Mesenchymal stem cell (in vitro differentiated cells and primary cell): ENCODE results near the gene ZNF564. TPM values are rescaled to one million over a fixed set of nuclear protein-coding genes. Genes with fewer than 3 reads are reported as not detected.

Experiments used
- DNase-seq: peaks from one replicate; pipeline ENCODE4 v3.0.0-alpha.2; 2013
- H2AFZ ChIP-seq: one replicate; pipeline ENCODE4 v1.6.1; 2013; ENCODE audit warnings: low read depth, mild to moderate bottlenecking, control low read depth, inconsistent platforms, low read length, moderate library complexity
- H2AK5ac ChIP-seq: 2 replicates; pipeline ENCODE4 v1.6.1; 2013; ENCODE audit warnings: low read length, moderate library complexity, mild to moderate bottlenecking, inconsistent platforms; ENCODE audit not compliant: severe bottlenecking
- H2BK120ac ChIP-seq: one replicate; pipeline ENCODE4 v1.6.1; 2013; ENCODE audit warnings: low read depth, mild to moderate bottlenecking, inconsistent platforms, low read length, moderate library complexity
- H2BK12ac ChIP-seq, 2 experiments: one replicate each; pipeline ENCODE4 v1.6.1; 2013; ENCODE audit warnings: inconsistent platforms in 2 of 2, low read length in 2 of 2, mild to moderate bottlenecking in 2 of 2, moderate library complexity in 2 of 2, control low read depth in 1 of 2
- H2BK15ac ChIP-seq: one replicate; pipeline ENCODE4 v1.6.1; 2013; ENCODE audit warnings: mild to moderate bottlenecking, low read depth, inconsistent platforms; ENCODE audit not compliant: poor library complexity, severe bottlenecking
- H2BK5ac ChIP-seq: 2 replicates; pipeline ENCODE4 v1.6.1; 2013; ENCODE audit warnings: low read depth, mild to moderate bottlenecking, low read length, control low read depth, inconsistent platforms; ENCODE audit not compliant: poor library complexity, severe bottlenecking
- H3K14ac ChIP-seq, 2 experiments: one replicate each; pipeline ENCODE4 v1.6.1; 2013; ENCODE audit warnings: inconsistent platforms in 2 of 2, low read length in 2 of 2, control low read depth in 1 of 2, mild to moderate bottlenecking in 1 of 2, moderate library complexity in 1 of 2
- H3K18ac ChIP-seq, 2 experiments: one replicate each; pipeline ENCODE4 v1.6.1; 2013; ENCODE audit warnings: inconsistent platforms in 2 of 2, low read length in 2 of 2, control low read depth in 1 of 2, low read depth in 1 of 2, mild to moderate bottlenecking in 1 of 2
- H3K23ac ChIP-seq, 2 experiments: one replicate each; pipeline ENCODE4 v1.6.1; 2013; ENCODE audit warnings: inconsistent platforms in 2 of 2, low read length in 2 of 2, mild to moderate bottlenecking in 2 of 2, moderate library complexity in 2 of 2, control low read depth in 1 of 2
- H3K27ac ChIP-seq: 2 replicates; pipeline ENCODE4 v1.5.1; 2013; ENCODE audit warnings: mild to moderate bottlenecking, moderate library complexity, low read length, control low read depth, inconsistent platforms; ENCODE audit not compliant: poor library complexity, severe bottlenecking
- H3K27me3 ChIP-seq, 2 experiments: 2 replicates each; pipeline versions ENCODE4 v1.6.1 to v1.7.0; 2013; ENCODE audit warnings: low read length in 2 of 2, mild to moderate bottlenecking in 2 of 2, moderate library complexity in 2 of 2, control low read depth in 1 of 2, inconsistent platforms in 1 of 2; ENCODE audit not compliant: control insufficient read depth in 1 of 2, insufficient read depth in 1 of 2
- H3K36me3 ChIP-seq, 2 experiments: 2 replicates each; pipeline versions ENCODE4 v1.6.1 to v1.7.0; 2013; ENCODE audit warnings: low read length in 2 of 2, control low read depth in 1 of 2, inconsistent platforms in 1 of 2, low read depth in 1 of 2, mild to moderate bottlenecking in 1 of 2; ENCODE audit not compliant: insufficient read depth in 2 of 2, control insufficient read depth in 1 of 2
- H3K4ac ChIP-seq, 2 experiments: one replicate each; pipeline ENCODE4 v1.6.1; 2013; ENCODE audit warnings: inconsistent platforms in 2 of 2, low read length in 2 of 2, mild to moderate bottlenecking in 2 of 2, moderate library complexity in 2 of 2, control low read depth in 1 of 2, low read depth in 1 of 2
- H3K4me1 ChIP-seq: 2 replicates; pipeline ENCODE4 v1.6.1; 2013; ENCODE audit warnings: low read depth, low read length, control low read depth; ENCODE audit not compliant: control insufficient read depth, insufficient read depth
- H3K4me2 ChIP-seq: 2 replicates; pipeline ENCODE4 v1.6.1; 2013; ENCODE audit warnings: low read length, mild to moderate bottlenecking, inconsistent platforms; ENCODE audit not compliant: poor library complexity, severe bottlenecking
- H3K4me3 ChIP-seq, 2 experiments: 2 replicates each; pipeline versions ENCODE4 v1.5.1 to v1.7.0; 2013; ENCODE audit warnings: low read length in 2 of 2, mild to moderate bottlenecking in 2 of 2, control low read depth in 1 of 2, low read depth in 1 of 2; ENCODE audit not compliant: insufficient read depth in 1 of 2
- H3K79me1 ChIP-seq: replicated peaks from 2 replicates; pipeline ENCODE4 v1.6.1; 2013; ENCODE audit warnings: mild to moderate bottlenecking, control low read depth, low read length, inconsistent platforms; ENCODE audit not compliant: poor library complexity, severe bottlenecking
- H3K9ac ChIP-seq: 2 replicates; pipeline ENCODE4 v1.7.0; 2013; ENCODE audit warnings: mild to moderate bottlenecking, low read length, moderate library complexity
- H3K9me3 ChIP-seq: 2 replicates; pipeline ENCODE4 v1.7.0; 2013; ENCODE audit warnings: mild to moderate bottlenecking, low read length; ENCODE audit not compliant: control insufficient read depth
- H4K8ac ChIP-seq: one replicate; pipeline ENCODE4 v1.6.1; 2013; ENCODE audit warnings: inconsistent platforms, mild to moderate bottlenecking, low read length, moderate library complexity
- H4K91ac ChIP-seq: one replicate; pipeline ENCODE4 v1.6.1; 2013; ENCODE audit warnings: mild to moderate bottlenecking, low read length, inconsistent platforms
- WGBS: methylation state at CpG from one replicate; pipeline ENCODE4 v1.1.7; 2013; ENCODE audit warnings: mixed read lengths; 5-methylcytosine and 5-hydroxymethylcytosine counted together
- small RNA-seq: library from polyadenylated mRNA; stranded (forward); fragments of <200 nt; extraction: miRNeasy Mini kit (QIAGEN cat#:217004); gene quantifications from one replicate; pipeline ENCODE3, GENCODE V24; 2013; ENCODE audit warnings: low read depth

The ZNF564 gene

GRCh38 chr19:12478234-12478941, 72.9 kb downstream of the ZNF564 start:
- H3K9me3 ChIP-seq: peaks cover 44% of the 10 kb centered on the region
- no peak overlapping the region for H4K8ac ChIP-seq
- H3K4me3 ChIP-seq: no peak overlapping the region
- no peak overlapping the region for H2BK15ac ChIP-seq
- no peaks in the 10 kb centered on the region for H3K27me3 ChIP-seq
- no peak overlapping the region for H3K18ac ChIP-seq
- peaks cover 3 to 5% of the 10 kb centered on the region in 2 experiments for H3K36me3 ChIP-seq
- H2BK12ac ChIP-seq: no peak overlapping the region
- H3K9ac ChIP-seq: no peak overlapping the region
- no peak overlapping the region for H2BK120ac ChIP-seq
- no peak overlapping the region for H3K23ac ChIP-seq
- H3K79me1 ChIP-seq: peaks cover 37% of the 10 kb centered on the region
- H2AFZ ChIP-seq: no peak overlapping the region
- H2AK5ac ChIP-seq: no peak overlapping the region
- no peaks in the 10 kb centered on the region for H3K4me1 ChIP-seq
- WGBS: 85% methylated on average over 3 of the region's 5 CpGs
- no peak overlapping the region for H2BK5ac ChIP-seq
- no peak overlapping the region for H3K4ac ChIP-seq
- no peak overlapping the region for H3K14ac ChIP-seq
- no peak overlapping the region for H3K27ac ChIP-seq
- H3K4me2 ChIP-seq: no peak overlapping the region
- no peak overlapping the region for H4K91ac ChIP-seq
- no peak for DNase-seq

Small RNA genes lying within 50 kb of the gene (small RNA-seq; reads per million reads assigned to genes)
- gene MTCO1P27 (not detected), gene PPIAP20 (not detected)
